Activated T-cell treated with anti-CD3 and anti-CD28 coated beads, Interleukin-2, amount 50 U/mL, for 48 hours (primary cell): ENCODE results near the gene VEPH1.

Experiments used
- DNase-seq, 2 experiments: peaks; one replicate each; pipeline ENCODE4 v3.0.0-alpha.2; 2020

VEPH1 gene

GRCh38 chr3:157294491-157294890 is 208.7 kb downstream of the VEPH1 start:
- no peak for DNase-seq

GRCh38 chr3:157290766-157291165 is 212.4 kb downstream of the VEPH1 start:
- no peak for DNase-seq

- no peak for DNase-seq
These were observed 217.2 kb downstream of the VEPH1 start for GRCh38 chr3:157285966-157286365.

DNA sequence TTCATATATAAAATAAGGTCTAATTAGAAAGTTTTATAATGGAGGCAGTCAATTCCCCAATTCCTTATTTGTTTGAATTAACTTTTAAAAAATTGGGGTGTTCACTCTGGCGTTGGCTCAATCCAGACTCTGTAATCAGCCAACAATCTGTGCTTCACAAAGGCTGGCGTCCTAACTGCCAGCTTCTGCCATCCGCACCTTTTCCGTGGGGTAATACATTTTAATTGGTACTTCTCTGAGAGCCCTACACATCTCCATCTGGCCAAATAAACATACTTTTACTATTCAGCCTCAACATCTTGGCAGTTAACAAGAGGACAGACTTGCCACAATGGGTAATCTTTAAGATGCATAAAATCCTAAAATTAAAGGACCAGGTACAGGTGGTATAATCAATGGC is 218.1 kb downstream of the VEPH1 start:
- no peak for DNase-seq

- DNase-seq, result no peak
These were observed 218.5 kb downstream of the VEPH1 start for GRCh38 chr3:157284688-157285087.

DNA sequence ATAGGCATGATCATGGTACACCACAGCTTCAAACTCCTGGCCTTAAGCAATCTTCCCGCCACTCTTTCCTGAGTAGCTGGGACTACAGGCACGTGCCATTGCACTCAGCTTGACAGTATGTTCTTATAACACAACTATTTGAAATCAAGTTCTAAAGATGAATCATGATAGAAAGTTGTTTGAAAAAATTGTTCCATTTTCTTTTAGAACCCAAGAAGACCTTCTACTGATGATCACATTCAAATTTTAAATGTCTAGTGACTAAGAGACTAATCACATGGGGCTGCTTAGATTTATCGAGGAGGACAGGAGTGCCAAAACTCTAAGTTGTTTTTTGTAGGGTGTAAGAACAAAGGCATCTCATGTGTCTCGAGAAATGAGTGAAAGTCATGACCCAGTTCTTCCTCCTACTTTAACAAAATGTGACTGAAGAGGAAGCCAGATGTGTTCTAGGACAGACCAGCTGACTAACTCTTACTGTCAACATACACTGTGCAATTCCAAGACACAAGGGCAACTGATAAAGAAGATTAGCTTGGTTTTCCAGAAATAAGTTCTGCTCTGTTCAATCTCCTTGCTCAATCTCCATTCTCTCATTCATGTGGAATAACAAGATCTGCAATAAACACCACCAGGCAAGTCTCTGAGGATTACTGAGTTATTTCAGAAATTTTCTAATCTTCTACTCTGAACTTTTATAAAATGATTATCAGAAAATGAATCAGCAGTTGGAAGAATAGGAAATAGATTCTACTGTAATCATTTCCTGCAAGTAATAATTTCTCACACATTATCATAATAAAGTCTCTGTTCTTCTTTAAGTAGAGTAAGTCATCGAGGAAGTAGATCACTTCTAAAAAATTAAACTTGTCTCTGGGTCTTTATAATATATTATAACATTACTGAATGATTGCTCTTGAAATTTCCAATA is 220.7 kb downstream of the VEPH1 start:
- DNase-seq, result no peak

DNA sequence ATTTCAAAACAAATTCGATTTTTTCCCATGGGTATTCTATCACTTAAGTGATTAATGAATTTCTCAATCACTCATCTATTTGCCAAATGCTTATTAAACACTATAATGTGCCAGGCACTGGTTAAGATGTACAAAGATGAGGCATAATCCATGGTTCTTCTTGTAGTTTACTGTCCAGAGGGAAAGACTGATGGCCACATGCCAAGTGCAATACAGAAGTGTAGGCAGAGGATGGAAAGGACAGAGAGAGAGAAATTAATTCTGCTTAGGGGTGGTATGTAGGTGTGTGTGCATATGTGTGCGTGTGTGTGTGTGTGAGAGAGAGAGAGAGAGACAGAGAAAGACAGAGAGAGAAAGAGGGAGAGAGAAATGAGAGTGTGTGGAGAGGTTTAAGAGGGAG is 222.4 kb downstream of the VEPH1 start:
- DNase-seq, result no peak

DNA sequence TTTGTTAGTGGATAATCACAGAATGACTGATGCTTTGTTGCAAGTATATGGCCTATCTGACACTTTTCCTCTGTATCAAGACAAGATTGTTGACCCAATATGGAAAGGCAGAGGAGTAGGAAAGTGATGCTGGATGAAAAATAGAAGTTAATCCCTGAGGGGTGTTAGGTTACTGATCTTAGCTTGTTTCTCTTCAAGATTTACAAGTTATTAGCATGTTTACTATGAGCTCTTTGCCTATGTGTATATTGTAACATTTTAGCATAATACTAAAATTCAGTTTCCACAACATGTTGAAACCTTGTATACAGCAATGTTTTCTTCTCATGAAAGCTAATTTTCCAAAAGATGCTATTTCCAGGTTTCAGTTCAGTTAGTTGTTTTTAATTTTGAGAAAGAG is 222.9 kb downstream of the VEPH1 start:
- no peak for DNase-seq

DNA sequence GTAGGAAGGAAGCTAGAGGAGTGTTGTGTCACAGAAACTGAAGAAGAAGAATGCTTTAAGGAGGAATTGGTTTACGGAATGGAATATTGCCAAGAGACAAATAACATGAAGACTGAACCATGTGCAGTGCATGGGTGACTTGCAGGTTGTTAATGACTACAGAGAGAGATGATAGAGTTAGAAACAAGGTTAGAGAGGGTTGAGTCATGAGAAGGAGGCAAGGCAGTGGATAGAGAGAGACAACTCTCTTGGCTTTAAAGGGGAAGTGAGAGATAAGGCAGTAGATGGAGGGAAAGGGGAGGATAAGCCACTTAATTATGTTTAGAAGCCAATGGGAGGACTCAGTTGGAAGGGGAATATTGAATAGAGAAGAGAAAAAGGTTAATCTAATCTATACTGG is 224.0 kb downstream of the VEPH1 start:
- DNase-seq, result no peak

- no peak for DNase-seq
These were observed 226.4 kb downstream of the VEPH1 start for GRCh38 chr3:157276801-157277200.

GRCh38 chr3:157275832-157276231 is 227.4 kb downstream of the VEPH1 start:
- DNase-seq, result no peak

GRCh38 chr3:157274644-157275137 is 228.5 kb downstream of the VEPH1 start:
- DNase-seq, result no peak

GRCh38 chr3:157271283-157271882 is 231.8 kb downstream of the VEPH1 start:
- no peak for DNase-seq

- DNase-seq, result no peak
These were observed 235.2 kb downstream of the VEPH1 start for GRCh38 chr3:157268026-157268425.

DNA sequence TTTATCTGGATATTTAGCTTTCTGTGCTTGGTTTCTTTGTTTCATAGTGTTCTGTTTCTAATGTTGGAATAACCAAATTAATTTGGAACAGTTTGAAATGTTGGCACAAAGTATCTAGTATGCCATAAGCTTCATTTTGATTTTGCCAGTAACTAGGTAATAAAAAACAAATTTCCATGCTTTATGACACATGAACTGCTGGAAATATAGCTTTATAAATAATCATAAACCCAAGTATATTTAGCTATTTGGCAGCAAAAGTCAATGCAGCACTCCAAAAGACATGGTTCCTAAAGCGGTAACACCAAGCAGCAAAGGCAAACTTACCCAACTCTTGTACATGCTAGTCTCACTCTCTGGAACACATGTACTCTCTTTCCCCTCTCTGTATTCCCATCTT is 237.3 kb downstream of the VEPH1 start:
- DNase-seq, result no peak

- DNase-seq, result no peak
These were observed 240.2 kb downstream of the VEPH1 start for GRCh38 chr3:157263027-157263426.

DNA sequence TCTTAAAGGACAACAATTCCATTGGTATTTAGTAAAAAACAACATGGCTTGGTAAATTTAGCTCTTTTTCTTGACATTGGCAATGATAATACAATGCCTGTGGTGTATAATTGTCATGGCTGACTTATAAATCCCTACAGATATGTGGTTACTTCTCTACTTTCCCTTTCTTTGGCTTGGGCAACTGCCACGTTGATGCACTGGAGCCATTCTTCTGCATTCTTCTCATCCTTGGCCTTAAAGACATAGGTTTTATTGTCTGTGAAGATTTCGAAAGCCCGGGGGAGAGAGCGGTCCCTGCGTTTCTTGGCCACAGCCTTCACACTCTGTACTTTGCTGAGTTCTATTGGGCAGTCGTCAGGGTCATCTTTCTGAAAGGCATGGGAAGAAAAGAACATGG is 242.2 kb downstream of the VEPH1 start:
- DNase-seq, result no peak

GRCh38 chr3:157259825-157260224 is 243.4 kb downstream of the VEPH1 start:
- no peak for DNase-seq

- no peak for DNase-seq
These were observed 246.1 kb downstream of the VEPH1 start for GRCh38 chr3:157257101-157257500.

DNA sequence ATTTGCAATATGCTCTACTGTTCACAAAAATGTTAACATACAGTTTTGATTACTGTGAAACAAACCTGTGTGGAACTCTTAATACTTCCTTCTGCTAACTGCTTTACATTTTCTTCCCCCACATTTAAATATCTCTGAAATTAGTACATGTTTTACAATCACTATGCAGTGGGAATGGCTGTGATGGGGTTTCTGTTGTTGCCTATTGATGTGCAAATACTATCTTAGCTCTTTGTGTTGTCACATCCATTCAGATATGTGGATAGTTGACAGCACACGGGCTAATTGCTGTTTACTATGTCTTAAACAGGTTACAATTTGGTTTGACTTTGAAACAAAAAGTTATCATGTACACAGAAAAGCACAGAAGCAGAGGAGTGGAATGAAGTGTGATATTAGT is 247.4 kb downstream of the VEPH1 start:
- no peak for DNase-seq

GRCh38 chr3:157251685-157252084 is 251.5 kb downstream of the VEPH1 start:
- DNase-seq, result no peak

DNA sequence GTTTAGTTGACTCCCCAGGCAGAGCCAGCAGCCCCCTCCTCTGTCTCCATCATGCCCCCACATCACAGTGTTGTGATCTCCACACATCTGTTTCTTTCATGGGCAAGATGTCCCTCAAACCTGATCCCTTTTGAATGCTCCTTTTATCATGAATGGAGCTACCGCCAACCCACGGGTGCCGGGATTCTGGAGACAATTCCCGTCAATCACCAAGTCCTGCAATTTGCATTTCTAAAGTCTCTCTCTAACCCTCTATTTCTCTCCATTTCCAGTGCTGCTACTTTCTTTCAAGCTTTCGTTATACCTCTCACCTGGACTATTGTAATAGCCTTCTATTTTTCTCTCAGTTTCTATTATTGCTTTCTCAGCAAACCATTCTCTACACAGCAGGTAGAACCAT is 253.6 kb downstream of the VEPH1 start:
- DNase-seq, result no peak

DNA sequence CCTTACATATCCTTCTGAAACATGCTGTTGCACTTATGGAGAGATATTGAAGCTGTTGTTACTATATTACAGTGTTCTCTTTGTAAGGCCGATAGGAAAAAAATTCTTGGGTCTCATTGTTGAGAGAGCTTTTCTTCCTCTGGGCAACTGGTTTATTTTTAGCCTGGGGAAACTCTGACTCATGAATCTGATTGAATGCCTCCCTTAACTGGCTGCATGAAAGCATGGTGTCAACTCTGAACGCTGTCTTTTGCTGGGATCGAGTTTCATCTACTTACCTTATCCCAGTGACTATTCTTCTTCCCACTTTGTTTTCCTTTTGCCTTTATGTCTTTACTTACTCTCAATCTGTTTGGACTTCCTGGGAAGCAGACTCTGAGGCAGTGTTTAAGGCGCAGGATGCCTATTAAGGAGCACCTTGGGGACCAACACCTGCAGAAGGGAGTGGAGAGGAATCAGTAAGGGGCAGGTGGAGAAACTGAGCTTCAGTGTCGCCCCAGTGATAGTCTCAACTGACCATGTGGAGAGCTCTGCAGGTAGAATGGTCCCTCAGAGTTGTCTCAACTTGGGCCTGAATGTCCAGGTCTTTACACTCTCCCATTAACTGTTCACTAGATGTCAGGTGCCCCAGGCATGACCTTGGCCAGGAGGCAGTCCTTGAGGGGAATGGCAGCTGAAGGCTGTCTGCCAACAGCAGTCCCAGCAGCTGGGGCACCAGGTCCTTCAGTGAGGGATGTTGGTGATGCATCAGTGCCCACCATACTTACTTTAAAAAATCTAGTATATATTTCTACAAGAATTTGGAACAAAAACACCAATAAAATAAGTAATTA is 254.4 kb downstream of the VEPH1 start:
- DNase-seq, result no peak
